GM12878 (cell line): ENCODE results near the gene CDH4.

ENCODE experiments used
- BRCA1 ChIP-seq: IDR thresholded peaks from 2 replicates; pipeline ENCODE4 v1.6.1; 2011; ENCODE audit warnings: low read depth, low read length, improper control_type of control experiment
- CHD1 ChIP-seq: IDR thresholded peaks from 2 replicates; pipeline ENCODE4 v1.6.1; 2012; ENCODE audit warnings: low read depth, low read length, improper control_type of control experiment
- CREB1 ChIP-seq: IDR thresholded peaks from 2 replicates; pipeline ENCODE4 v1.6.1; 2012; ENCODE audit warnings: low read depth, mild to moderate bottlenecking, inconsistent platforms
- EZH2 ChIP-seq: IDR thresholded peaks from 2 replicates; pipeline ENCODE4 v1.6.1; 2012; ENCODE audit warnings: low read depth, mild to moderate bottlenecking, control low read depth, inconsistent platforms, low read length, borderline replicate concordance; ENCODE audit not compliant: control insufficient read depth
- HDAC2 ChIP-seq: fragments of 200-600 bp; sonication (generic); IDR thresholded peaks from 2 replicates; pipeline ENCODE4 v1.6.1; 2017
- HSF1 ChIP-seq: fragments of 150-350 bp; IDR thresholded peaks from 2 replicates; pipeline ENCODE4 v1.6.1; 2014; ENCODE audit warnings: mild to moderate bottlenecking, low read depth, low read length
- NR2C2 ChIP-seq: IDR thresholded peaks from 2 replicates; pipeline ENCODE4 v1.6.1; 2011; ENCODE audit warnings: borderline replicate concordance, low read depth; ENCODE audit not compliant: control insufficient read depth, insufficient read length
- NRF1 ChIP-seq: conservative IDR thresholded peaks from 2 replicates; pipeline ENCODE4 v1.6.1; 2011; ENCODE audit warnings: mild to moderate bottlenecking, low read depth, low read length, improper control_type of control experiment
- PBX3 ChIP-seq: IDR thresholded peaks from 2 replicates; pipeline ENCODE4 v1.6.1; 2011; ENCODE audit warnings: mild to moderate bottlenecking, low read depth, low read length, moderate library complexity; ENCODE audit not compliant: insufficient replicate concordance
- POLR2A ChIP-seq: IDR thresholded peaks from 2 replicates; pipeline ENCODE4 v1.6.1; 2011; ENCODE audit warnings: low read depth, mild to moderate bottlenecking, low read length
- RB1 ChIP-seq: fragments of 450-650 bp; formaldehyde crosslinking; IDR thresholded peaks from 2 replicates; pipeline ENCODE4 v1.6.1; 2017; ENCODE audit warnings: mild to moderate bottlenecking, borderline replicate concordance
- TBL1XR1 ChIP-seq: IDR thresholded peaks from 2 replicates; pipeline ENCODE4 v1.6.1; 2012; ENCODE audit warnings: low read depth, low read length, improper control_type of control experiment
- ZBTB4 ChIP-seq: fragments of 450-650 bp; formaldehyde crosslinking; IDR thresholded peaks from 2 replicates; pipeline ENCODE4 v1.4.0; 2022; ENCODE audit warnings: mild to moderate bottlenecking, moderate library complexity
- ZZZ3 ChIP-seq: IDR thresholded peaks from 2 replicates; pipeline ENCODE4 v1.6.1; 2011; ENCODE audit warnings: low read depth; ENCODE audit not compliant: control insufficient read depth, insufficient read length

- TF ChIP-seq HSF1 (no peak), BRCA1 (no peak), POLR2A (no peak), RB1 (no peak), TBL1XR1 (no peak), ZZZ3 (no peak), PBX3 (no peak), CREB1 (no peak), EZH2 (no peak), NR2C2 (no peak), HDAC2 (no peak), CHD1 (no peak), NRF1 (no peak), ZBTB4 (no peak)
Observed at GRCh38 chr20:61447952-61448351, 195.9 kb downstream of the CDH4 start.
